ENCODE data around the gene SLC47A1. TPM values are rescaled to one million over a fixed set of nuclear protein-coding genes. Genes with fewer than 3 reads are reported as not detected.

Gene SLC47A1
- total RNA-seq, 2 donors from 2014 or later: not detected

DNA sequence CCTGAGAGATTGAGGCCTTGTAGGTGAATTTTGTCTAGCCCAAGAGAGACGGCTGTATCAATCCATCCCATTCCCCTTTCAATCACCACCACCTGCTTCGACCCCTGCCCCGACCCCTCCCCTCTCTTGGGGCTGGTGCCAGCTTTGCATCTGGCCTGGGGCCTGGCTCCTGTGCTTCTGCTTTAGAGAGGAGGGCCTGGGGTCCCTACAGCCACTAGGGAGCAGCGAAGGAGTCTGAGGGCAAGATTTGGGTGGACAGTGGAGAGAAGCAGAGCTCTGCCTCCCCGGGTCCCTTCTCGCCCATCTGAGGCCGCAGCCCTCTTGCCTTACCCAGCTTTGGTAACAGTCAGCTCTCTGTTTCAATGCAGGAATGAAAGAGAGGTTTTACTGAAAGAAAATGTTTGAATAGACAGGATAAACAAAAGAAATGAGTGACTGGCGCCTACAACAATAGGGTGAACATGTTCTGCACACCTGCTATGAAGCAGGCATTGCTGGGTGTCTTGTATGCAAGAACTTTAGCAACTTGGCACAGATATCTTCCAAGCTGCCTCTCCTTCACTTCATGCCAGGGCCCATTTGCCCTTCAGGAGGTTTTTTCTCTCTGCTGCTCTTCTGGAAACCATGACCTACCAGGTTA, 57.4 kb downstream of the SLC47A1 start:
- ATAC-seq (no peak), DNase-seq (no peak)
- Histone ChIP-seq H3K36me3 (replicated peaks in 1 of 2; ENCODE audit: insufficient read depth in 1 of 2, low read depth in 2 of 2) (no peaks in the 10 kb centered on the region), H3K4me3 (no peak overlapping the region), H3K27me3 (no peaks in the 10 kb centered on the region), H3K9me3 (no peaks in the 10 kb centered on the region), H3K4me1 (no peaks in the 10 kb centered on the region), H3K27ac (no peak overlapping the region)
- no peak for TF ChIP-seq POLR2A (IDR thresholded peaks at IDR 0.05)
- TF ChIP-seq, protein P1, sequence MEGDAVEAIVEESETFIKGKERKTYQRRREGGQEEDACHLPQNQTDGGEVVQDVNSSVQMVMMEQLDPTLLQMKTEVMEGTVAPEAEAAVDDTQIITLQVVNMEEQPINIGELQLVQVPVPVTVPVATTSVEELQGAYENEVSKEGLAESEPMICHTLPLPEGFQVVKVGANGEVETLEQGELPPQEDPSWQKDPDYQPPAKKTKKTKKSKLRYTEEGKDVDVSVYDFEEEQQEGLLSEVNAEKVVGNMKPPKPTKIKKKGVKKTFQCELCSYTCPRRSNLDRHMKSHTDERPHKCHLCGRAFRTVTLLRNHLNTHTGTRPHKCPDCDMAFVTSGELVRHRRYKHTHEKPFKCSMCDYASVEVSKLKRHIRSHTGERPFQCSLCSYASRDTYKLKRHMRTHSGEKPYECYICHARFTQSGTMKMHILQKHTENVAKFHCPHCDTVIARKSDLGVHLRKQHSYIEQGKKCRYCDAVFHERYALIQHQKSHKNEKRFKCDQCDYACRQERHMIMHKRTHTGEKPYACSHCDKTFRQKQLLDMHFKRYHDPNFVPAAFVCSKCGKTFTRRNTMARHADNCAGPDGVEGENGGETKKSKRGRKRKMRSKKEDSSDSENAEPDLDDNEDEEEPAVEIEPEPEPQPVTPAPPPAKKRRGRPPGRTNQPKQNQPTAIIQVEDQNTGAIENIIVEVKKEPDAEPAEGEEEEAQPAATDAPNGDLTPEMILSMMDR (IDR thresholded peaks at IDR 0.05): no peak
- intact Hi-C loops (cut with DNase I): no loop called here
- WGBS, 2 donors: 68 to 69% methylated on average over 8 of the region's 8 CpGs

DNA sequence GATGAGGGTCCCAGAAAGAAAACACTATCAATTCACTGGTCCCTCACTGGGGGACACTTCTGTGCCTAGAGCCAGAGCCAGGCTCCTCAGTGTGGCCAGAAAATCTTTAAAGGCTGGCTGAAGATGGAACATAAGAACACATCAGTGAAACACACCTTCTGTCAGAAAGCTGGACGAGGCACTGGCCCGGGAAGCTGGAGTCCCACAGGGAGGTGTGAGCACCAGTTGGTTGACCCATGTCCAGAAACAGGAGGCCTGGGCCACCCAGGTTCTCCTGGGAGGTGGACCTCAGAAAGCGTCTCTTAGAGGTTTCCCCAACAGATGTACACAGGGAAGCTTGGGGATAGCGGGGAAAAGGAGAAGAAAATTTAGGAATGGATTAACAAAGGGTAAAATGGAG, 58.7 kb downstream of the SLC47A1 start:
- DNase-seq (no peak), ATAC-seq (no peak)
- no peak for TF ChIP-seq POLR2A (IDR thresholded peaks at IDR 0.05)
- TF ChIP-seq, protein P1 (IDR thresholded peaks at IDR 0.05): no peak
- WGBS, 2 donors: 77 to 78% methylated on average over 4 of the region's 4 CpGs
- Histone ChIP-seq H3K27ac (no peak overlapping the region), H3K4me1 (no peaks in the 10 kb centered on the region), H3K27me3 (no peaks in the 10 kb centered on the region), H3K4me3 (no peak overlapping the region), H3K36me3 (replicated peaks in 1 of 2; ENCODE audit: insufficient read depth in 1 of 2, low read depth in 2 of 2) (no peaks in the 10 kb centered on the region), H3K9me3 (no peaks in the 10 kb centered on the region)
- intact Hi-C loops (cut with DNase I): no loop called here

DNA sequence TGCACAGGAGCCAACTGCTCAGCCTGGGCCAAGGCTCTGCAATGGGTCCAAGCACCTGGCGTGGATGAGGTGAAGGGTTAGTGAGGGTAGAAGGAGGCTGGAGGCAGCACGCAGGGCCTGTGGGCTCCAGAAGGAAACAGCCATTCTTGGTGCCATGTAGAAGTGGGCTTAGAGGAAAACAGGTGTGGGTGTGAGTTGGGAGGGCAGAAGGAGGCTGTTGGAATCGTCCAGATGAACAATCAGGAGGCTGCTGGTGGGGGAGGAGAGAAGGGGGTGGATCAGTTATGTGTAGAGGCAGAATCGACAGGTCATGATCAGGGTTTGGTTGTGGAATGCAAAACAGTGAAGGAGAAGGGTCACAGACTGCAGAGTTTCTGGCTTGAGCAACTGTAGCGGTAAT, 63.2 kb downstream of the SLC47A1 start:
- WGBS, 2 donors: 64 to 73% methylated on average over 5 of the region's 5 CpGs
- DNase-seq (no peak), ATAC-seq (no peak)
- Histone ChIP-seq H3K9me3 (no peaks in the 10 kb centered on the region), H3K27ac (no peak overlapping the region), H3K27me3 (no peaks in the 10 kb centered on the region), H3K4me3 (no peak overlapping the region), H3K4me1 (no peaks in the 10 kb centered on the region), H3K36me3 (replicated peaks in 1 of 2; ENCODE audit: insufficient read depth in 1 of 2, low read depth in 2 of 2) (no peaks in the 10 kb centered on the region)
- no peak for TF ChIP-seq POLR2A (IDR thresholded peaks at IDR 0.05)
- TF ChIP-seq, protein P1 (IDR thresholded peaks at IDR 0.05): no peak
- intact Hi-C loops (cut with DNase I): no loop called here

DNA sequence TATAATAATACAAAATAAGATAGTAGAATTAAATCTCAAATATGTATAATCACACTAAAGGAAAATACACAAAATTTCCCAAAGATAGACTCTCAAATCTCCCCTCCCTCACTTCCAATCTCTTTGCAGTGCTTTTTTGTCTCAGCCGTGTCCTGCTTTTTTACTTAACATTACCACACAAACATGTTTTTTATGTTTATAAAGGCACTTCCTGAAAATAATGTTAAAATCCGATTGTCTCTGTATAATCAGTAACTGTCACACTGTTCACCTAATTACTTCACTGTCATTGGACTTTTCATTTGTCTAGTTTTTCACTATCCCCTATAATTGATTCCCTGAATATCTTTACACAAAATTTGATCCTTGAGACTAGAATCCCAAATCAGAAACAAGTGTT, 76.7 kb downstream of the SLC47A1 start:
- no peak for ATAC-seq
- TF ChIP-seq, protein P1 (IDR thresholded peaks at IDR 0.05): no peak
- TF ChIP-seq POLR2A (IDR thresholded peaks at IDR 0.05): no peak
- Histone ChIP-seq H3K4me3 (no peak overlapping the region), H3K4me1 (no peaks in the 10 kb centered on the region), H3K27ac (no peak overlapping the region), H3K27me3 (no peaks in the 10 kb centered on the region), H3K9me3 (no peaks in the 10 kb centered on the region), H3K36me3 (replicated peaks in 1 of 2; ENCODE audit: insufficient read depth in 1 of 2, low read depth in 2 of 2) (no peaks in the 10 kb centered on the region)
- intact Hi-C loops (cut with DNase I): no loop called here
- DNase-seq: no peak
- 57 to 58% methylated on average over 2 of the region's 2 CpGs for WGBS, 2 donors

DNA sequence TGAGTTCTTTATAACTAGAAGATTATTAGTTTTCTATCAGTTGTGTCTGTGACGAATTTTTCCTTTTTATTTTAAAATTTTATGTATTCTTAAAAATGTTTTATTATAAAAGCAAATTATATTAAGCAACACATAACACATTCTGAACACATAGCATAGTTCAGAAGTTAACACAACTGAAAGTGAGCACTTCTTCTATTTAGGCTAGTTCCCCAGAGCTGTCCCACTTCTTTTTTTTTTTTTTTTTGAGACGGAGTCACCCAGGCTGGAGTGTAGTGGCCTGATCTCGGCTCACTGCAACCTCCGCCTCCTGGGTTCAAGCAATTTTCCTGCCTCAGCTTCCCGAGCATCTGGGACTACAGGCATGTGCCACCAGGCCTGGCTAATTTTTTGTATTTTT, 77.2 kb downstream of the SLC47A1 start:
- DNase-seq (no peak), ATAC-seq (no peak)
- Histone ChIP-seq H3K27ac (no peak overlapping the region), H3K4me1 (no peaks in the 10 kb centered on the region), H3K27me3 (no peaks in the 10 kb centered on the region), H3K9me3 (no peaks in the 10 kb centered on the region), H3K4me3 (no peak overlapping the region), H3K36me3 (replicated peaks in 1 of 2; ENCODE audit: insufficient read depth in 1 of 2, low read depth in 2 of 2) (no peaks in the 10 kb centered on the region)
- 71 to 76% methylated on average over 5 of the region's 5 CpGs for WGBS, 2 donors
- TF ChIP-seq, protein P1 (IDR thresholded peaks at IDR 0.05): no peak
- no peak for TF ChIP-seq POLR2A (IDR thresholded peaks at IDR 0.05)
- intact Hi-C loops (cut with DNase I): no loop called here
